Muscle layer of colon (tissue), 2 donors: ENCODE results near the gene CTAGE8.
"Not testable (repeated sequence)": the region's sequence is repeated elsewhere in the genome, so short reads cannot be mapped to it uniquely, and the experiment has no call there.

Experiments
- H3K27ac ChIP-seq: one replicate; pipeline ENCODE4 v1.7.0; 2013; ENCODE audit warnings: low read depth, mild to moderate bottlenecking, low read length, moderate library complexity
- H3K27me3 ChIP-seq, 2 donors: one replicate each; pipeline ENCODE4 v1.7.0; 2013; ENCODE audit warnings: low read length in 2 of 2, mild to moderate bottlenecking in 2 of 2; ENCODE audit not compliant: insufficient read depth in 2 of 2, control insufficient read depth in 1 of 2
- H3K36me3 ChIP-seq: one replicate; pipeline ENCODE4 v1.7.0; 2013; ENCODE audit warnings: mild to moderate bottlenecking, low read length; ENCODE audit not compliant: insufficient read depth
- H3K4me1 ChIP-seq: one replicate; pipeline ENCODE4 v1.7.0; 2013; ENCODE audit warnings: mild to moderate bottlenecking, low read length; ENCODE audit not compliant: insufficient read depth
- H3K4me3 ChIP-seq, 2 donors: one replicate each; pipeline ENCODE4 v1.7.0; 2013; ENCODE audit warnings: low read length in 2 of 2, low read depth in 1 of 2, mild to moderate bottlenecking in 1 of 2, moderate library complexity in 1 of 2
- H3K9ac ChIP-seq: one replicate; pipeline ENCODE4 v1.7.0; 2013; ENCODE audit warnings: low read length
- H3K9me3 ChIP-seq: one replicate; pipeline ENCODE4 v1.7.0; 2013; ENCODE audit warnings: mild to moderate bottlenecking, low read length
- donor health status: abdominal sarcoma.
- donor health status: Adenocarcinoma of cecum.

Gene CTAGE8

GRCh38 chr7:144219149-144219548, 49.9 kb downstream of the CTAGE8 start:
- not testable (repeated sequence) for H3K36me3 ChIP-seq, H3K9ac ChIP-seq, H3K27me3 ChIP-seq, H3K4me1 ChIP-seq, H3K27ac ChIP-seq, H3K9me3 ChIP-seq, H3K4me3 ChIP-seq

- not testable (repeated sequence) for H3K4me3 ChIP-seq, H3K36me3 ChIP-seq, H3K27ac ChIP-seq, H3K9me3 ChIP-seq, H3K9ac ChIP-seq, H3K27me3 ChIP-seq, H3K4me1 ChIP-seq
Observed at GRCh38 chr7:144218581-144218980, 50.5 kb downstream of the CTAGE8 start.

GRCh38 chr7:144217200-144217599, 51.9 kb downstream of the CTAGE8 start:
- H3K27me3 ChIP-seq, H3K27ac ChIP-seq, H3K9me3 ChIP-seq, H3K4me3 ChIP-seq, H3K4me1 ChIP-seq, H3K9ac ChIP-seq, H3K36me3 ChIP-seq: not testable (repeated sequence)
